IMR-90 (cell line): ENCODE measurements around the gene GPR84. TPM values are rescaled to one million over a fixed set of nuclear protein-coding genes. Genes with fewer than 3 reads are reported as not detected.

Source experiments
- ATAC-seq: fragments of 200-7000 bp; cut with Tn5 transposase; 2 replicates; pipeline ENCODE4 v1.9.1; 2020; ENCODE audit warnings: low read depth, mild to moderate bottlenecking, moderate library complexity
- BruUV-seq: library from RNA; stranded (reverse); fragments of 400-500 nt; replicated peaks from 2 replicates; lab custom pipeline; 2021; lab: Mats Ljungman, UMichigan
- CTCF ChIA-PET: fragments of 300-600 bp; formaldehyde crosslinking; extraction: SDS; loops from one replicate; lab custom pipeline; 2021; ENCODE audit warnings: antibody characterized with exemption; lab: Yijun Ruan, JAX
- POLR2A ChIA-PET: fragments of 300-600 bp; sonication (Branson Sonifier 250); formaldehyde crosslinking; loops from one replicate; lab custom pipeline; 2022; ENCODE audit warnings: antibody characterized with exemption; ENCODE audit not compliant: unreplicated experiment; lab: Charles Lee
- DNase-seq: peaks from one replicate; pipeline ENCODE4 v3.0.0; 2013
- H2AFZ ChIP-seq: replicated peaks from 2 replicates; pipeline ENCODE3; 2013; ENCODE audit warnings: low read length, mild to moderate bottlenecking; ENCODE audit not compliant: poor library complexity
- H2AK5ac ChIP-seq: 2 replicates; pipeline ENCODE4 v1.6.1; 2013; ENCODE audit warnings: low read depth, low read length, inconsistent platforms
- H2AK9ac ChIP-seq: replicated peaks from 2 replicates; pipeline ENCODE3; 2013; ENCODE audit warnings: mild to moderate bottlenecking, low read depth, low read length, moderate library complexity; ENCODE audit not compliant: poor library complexity
- H2BK120ac ChIP-seq: 2 replicates; pipeline ENCODE4 v1.6.1; 2013; ENCODE audit warnings: low read depth, low read length, inconsistent platforms
- H2BK15ac ChIP-seq: 3 replicates; pipeline ENCODE4 v1.6.1; 2013; ENCODE audit warnings: low read depth, low read length, inconsistent platforms
- H2BK20ac ChIP-seq: 2 replicates; pipeline ENCODE4 v1.6.1; 2013; ENCODE audit warnings: low read depth, mild to moderate bottlenecking, inconsistent platforms, low read length, moderate library complexity
- H2BK5ac ChIP-seq: 2 replicates; pipeline ENCODE4 v1.6.1; 2013; ENCODE audit warnings: mild to moderate bottlenecking, low read depth, low read length, inconsistent platforms; ENCODE audit not compliant: poor library complexity, severe bottlenecking
- H3K14ac ChIP-seq: replicated peaks from 2 replicates; pipeline ENCODE4 v1.6.1; 2013; ENCODE audit warnings: low read depth, low read length, inconsistent platforms
- H3K18ac ChIP-seq: 2 replicates; pipeline ENCODE4 v1.6.1; 2013; ENCODE audit warnings: low read depth, low read length, control low read depth
- H3K23ac ChIP-seq: 2 replicates; pipeline ENCODE4 v1.6.1; 2013; ENCODE audit warnings: low read depth, low read length, inconsistent platforms
- H3K27ac ChIP-seq: 2 replicates; pipeline ENCODE4 v1.5.1; 2013; ENCODE audit warnings: mild to moderate bottlenecking, control low read depth, low read length; ENCODE audit not compliant: insufficient read depth
- H3K27me3 ChIP-seq: 2 replicates; pipeline ENCODE4 v1.6.1; 2013; ENCODE audit warnings: low read length; ENCODE audit not compliant: control insufficient read depth, insufficient read depth
- H3K36me3 ChIP-seq: 2 replicates; pipeline ENCODE4 v1.6.1; 2013; ENCODE audit warnings: low read length, mixed read lengths; ENCODE audit not compliant: control insufficient read depth, insufficient read depth
- H3K4ac ChIP-seq: 2 replicates; pipeline ENCODE4 v1.6.1; 2013; ENCODE audit warnings: low read depth, low read length, inconsistent platforms
- H3K4me1 ChIP-seq: 2 replicates; pipeline ENCODE4 v1.6.1; 2013; ENCODE audit warnings: low read length, mixed read lengths; ENCODE audit not compliant: control insufficient read depth, insufficient read depth
- H3K4me2 ChIP-seq: 2 replicates; pipeline ENCODE4 v1.6.1; 2013; ENCODE audit warnings: low read depth, mild to moderate bottlenecking, control low read depth, low read length, moderate library complexity
- H3K4me3 ChIP-seq: 2 replicates; pipeline ENCODE4 v1.5.1; 2013; ENCODE audit warnings: low read depth, mild to moderate bottlenecking, control low read depth, low read length, moderate library complexity; ENCODE audit not compliant: insufficient read depth
- H3K56ac ChIP-seq: 2 replicates; pipeline ENCODE4 v1.6.1; 2013; ENCODE audit warnings: low read length, inconsistent platforms; ENCODE audit not compliant: insufficient read depth; ENCODE audit errors: extremely low read depth
- H3K79me1 ChIP-seq, 2 experiments: 2 replicates each; pipeline ENCODE4 v1.6.1; 2013; ENCODE audit warnings: low read length in 2 of 2, inconsistent platforms in 1 of 2, low read depth in 1 of 2
- H3K9ac ChIP-seq: 2 replicates; pipeline ENCODE4 v1.6.1; 2013; ENCODE audit warnings: low read depth, low read length, control low read depth
- H3K9me1 ChIP-seq: 2 replicates; pipeline ENCODE4 v1.6.1; 2013; ENCODE audit warnings: low read length, inconsistent platforms; ENCODE audit not compliant: insufficient read depth
- H3K9me3 ChIP-seq: 2 replicates; pipeline ENCODE4 v1.6.1; 2013; ENCODE audit warnings: low read length; ENCODE audit not compliant: control insufficient read depth, insufficient read depth
- H4K20me1 ChIP-seq: 2 replicates; pipeline ENCODE4 v1.6.1; 2013; ENCODE audit warnings: low read length, inconsistent platforms; ENCODE audit not compliant: insufficient read depth
- H4K5ac ChIP-seq: 2 replicates; pipeline ENCODE4 v1.6.1; 2013; ENCODE audit warnings: mild to moderate bottlenecking, low read depth, low read length, control low read depth
- H4K8ac ChIP-seq, 2 experiments: 2 replicates each; pipeline ENCODE4 v1.6.1; 2013; ENCODE audit warnings: low read depth in 2 of 2, low read length in 2 of 2, control low read depth in 1 of 2, inconsistent platforms in 1 of 2
- H4K91ac ChIP-seq: 2 replicates; pipeline ENCODE4 v1.6.1; 2013; ENCODE audit warnings: low read depth, low read length, inconsistent platforms; ENCODE audit not compliant: insufficient read depth
- BHLHE40 ChIP-seq: fragments of 150-350 bp; IDR thresholded peaks from 2 replicates; pipeline ENCODE4 v1.6.1; 2016; ENCODE audit warnings: mild to moderate bottlenecking, low read depth, low read length
- CHD1 ChIP-seq: IDR thresholded peaks from 2 replicates; pipeline ENCODE4 v1.6.1; 2012; ENCODE audit warnings: low read depth, low read length, improper control_type of control experiment
- FOS ChIP-seq: fragments of 150-350 bp; IDR thresholded peaks from 2 replicates; pipeline ENCODE4 v1.6.1; 2016; ENCODE audit warnings: low read depth, low read length
- MXI1 ChIP-seq: IDR thresholded peaks from 2 replicates; pipeline ENCODE4 v1.6.1; 2012; ENCODE audit warnings: low read depth, mild to moderate bottlenecking, low read length, moderate library complexity, borderline replicate concordance
- POLR2A ChIP-seq: IDR thresholded peaks from 2 replicates; pipeline ENCODE4 v1.6.1; 2012; ENCODE audit warnings: mild to moderate bottlenecking, low read depth, low read length
- RAD21 ChIP-seq: IDR thresholded peaks from 2 replicates; pipeline ENCODE4 v1.6.1; 2012; ENCODE audit warnings: low read length, improper control_type of control experiment
- RCOR1 ChIP-seq: IDR thresholded peaks from 2 replicates; pipeline ENCODE4 v1.6.1; 2012; ENCODE audit warnings: mild to moderate bottlenecking, low read length, improper control_type of control experiment; ENCODE audit not compliant: insufficient replicate concordance
- RFX5 ChIP-seq: IDR thresholded peaks from 2 replicates; pipeline ENCODE4 v1.8.0; 2012; ENCODE audit warnings: low read depth, mild to moderate bottlenecking, low read length, moderate library complexity
- SMC3 ChIP-seq: fragments of 150-350 bp; IDR thresholded peaks from 2 replicates; pipeline ENCODE4 v1.6.1; 2016; ENCODE audit warnings: low read depth, mild to moderate bottlenecking, antibody characterized with exemption, low read length, moderate library complexity
- whole genome bisulfite sequencing, 2 experiments: methylation state at CpG; one replicate each; pipeline versions ENCODE4 v1.1.5 to v1.1.7; 2013; ENCODE audit warnings: missing lambda C conversion rate in 2 of 2; ENCODE audit not compliant: insufficient read length in 1 of 2; ENCODE audit errors: extremely low coverage in 2 of 2; 5-methylcytosine and 5-hydroxymethylcytosine counted together
- dilution Hi-C: fragments of 300-500 bp; cut with HindIII; formaldehyde crosslinking; loops from one replicate; pipeline ENCODE4 v1.14.3; 2018; ENCODE audit warnings: low sequenced_read_pairs; ENCODE audit not compliant: unreplicated experiment
- in situ Hi-C: fragments of 300-500 bp; cut with MboI; formaldehyde crosslinking; loops from 3 replicates; pipeline ENCODE4 v1.14.3; 2019; ENCODE audit warnings: low sequenced_read_pairs, inconsistent platforms, mixed read lengths
- intact Hi-C: fragments of 100-400 bp; cut with micrococcal nuclease; formaldehyde crosslinking; loops from 2 replicates; pipeline ENCODE4 v1.10.0; 2022
- polyA plus RNA-seq, 3 experiments: library from polyadenylated mRNA; depleted of rRNA; stranded (reverse); fragments of >200 nt; gene quantifications; 2 replicates each; pipeline ENCODE4 v1.2.3, GENCODE V29; 2012; ENCODE audit warnings: low replicate concordance in 1 of 3
- total RNA-seq: library from RNA; depleted of rRNA; stranded (reverse); fragments of >200 nt; gene quantifications from 2 replicates; pipeline ENCODE4 v1.2.3, GENCODE V29; 2012
- TF ChIP-seq, protein P1 (sequence below): conservative IDR thresholded peaks from 2 replicates; pipeline ENCODE4 v1.5.1; 2012; ENCODE audit warnings: mild to moderate bottlenecking, low read depth, low read length, improper control_type of control experiment
- TF ChIP-seq, protein P2 (sequence below): fragments of 150-350 bp; IDR thresholded peaks from 2 replicates; pipeline ENCODE4 v1.6.1; 2017; ENCODE audit warnings: mild to moderate bottlenecking, antibody characterized with exemption, low read length, low read depth
- TF ChIP-seq, protein P3 (sequence below): fragments of 150-350 bp; IDR thresholded peaks from 2 replicates; pipeline ENCODE4 v1.6.1; 2016; ENCODE audit warnings: low read depth, mild to moderate bottlenecking, low read length, moderate library complexity, borderline replicate concordance

GPR84 gene
- total and polyA plus RNA-seq, 2 of the 4 experiments (the other 2 are of a cell fraction): not detected

GRCh38 chr12:54407183-54407905 is 43.1 kb upstream of the GPR84 start (continued):
- TF ChIP-seq, protein P1, sequence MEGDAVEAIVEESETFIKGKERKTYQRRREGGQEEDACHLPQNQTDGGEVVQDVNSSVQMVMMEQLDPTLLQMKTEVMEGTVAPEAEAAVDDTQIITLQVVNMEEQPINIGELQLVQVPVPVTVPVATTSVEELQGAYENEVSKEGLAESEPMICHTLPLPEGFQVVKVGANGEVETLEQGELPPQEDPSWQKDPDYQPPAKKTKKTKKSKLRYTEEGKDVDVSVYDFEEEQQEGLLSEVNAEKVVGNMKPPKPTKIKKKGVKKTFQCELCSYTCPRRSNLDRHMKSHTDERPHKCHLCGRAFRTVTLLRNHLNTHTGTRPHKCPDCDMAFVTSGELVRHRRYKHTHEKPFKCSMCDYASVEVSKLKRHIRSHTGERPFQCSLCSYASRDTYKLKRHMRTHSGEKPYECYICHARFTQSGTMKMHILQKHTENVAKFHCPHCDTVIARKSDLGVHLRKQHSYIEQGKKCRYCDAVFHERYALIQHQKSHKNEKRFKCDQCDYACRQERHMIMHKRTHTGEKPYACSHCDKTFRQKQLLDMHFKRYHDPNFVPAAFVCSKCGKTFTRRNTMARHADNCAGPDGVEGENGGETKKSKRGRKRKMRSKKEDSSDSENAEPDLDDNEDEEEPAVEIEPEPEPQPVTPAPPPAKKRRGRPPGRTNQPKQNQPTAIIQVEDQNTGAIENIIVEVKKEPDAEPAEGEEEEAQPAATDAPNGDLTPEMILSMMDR: no peak
- no peak for TF ChIP-seq RFX5
- TF ChIP-seq RAD21: no peak

DNA sequence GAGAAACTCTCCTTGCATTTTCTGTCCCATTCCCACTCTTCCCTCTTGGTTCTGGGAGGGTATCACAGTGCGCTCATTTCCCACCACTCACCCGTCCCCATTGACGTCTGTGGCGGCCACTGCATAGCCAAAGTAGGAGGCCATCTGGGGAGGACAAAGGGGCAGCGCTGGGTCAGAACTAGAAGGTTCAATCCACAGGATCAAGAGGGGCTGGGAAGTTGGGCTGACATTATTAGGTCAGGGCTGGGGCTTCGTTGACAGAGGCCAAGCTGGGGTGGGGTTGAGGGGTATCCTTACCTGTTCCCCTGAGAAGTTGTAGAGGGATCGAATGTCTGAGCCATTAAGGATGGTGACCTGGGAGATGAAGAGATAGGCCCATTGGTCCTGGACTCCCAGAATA is 41.3 kb upstream of the GPR84 start:
- no peaks in the 10 kb centered on the region for H3K4me1 ChIP-seq
- no peak overlapping the region for H3K4me3 ChIP-seq
- H4K91ac ChIP-seq: no peak overlapping the region
- no peak overlapping the region for H4K5ac ChIP-seq
- ATAC-seq: no peak
- DNase-seq: no peak
- POLR2A ChIA-PET: no interaction called here
- BruUV-seq: no TSS peak
- no peak overlapping the region for H2BK5ac ChIP-seq
- H3K4ac ChIP-seq: no peak overlapping the region
- no peak overlapping the region for H2AK9ac ChIP-seq
- CTCF ChIA-PET: interaction anchor here (0.6 to 1.5 kb wide), 2 partner anchors 26 to 196 kb away, joined by 3 to 5 read pairs; no protein-coding TSS in a partner anchor
- H3K9me3 ChIP-seq: no peaks in the 10 kb centered on the region
- no peak overlapping the region for H3K56ac ChIP-seq
- H2BK120ac ChIP-seq: no peak overlapping the region
- H3K18ac ChIP-seq: no peak overlapping the region
- peaks cover 49% of the 10 kb centered on the region for H4K20me1 ChIP-seq
- TF ChIP-seq CHD1: no peak
- no peak for TF ChIP-seq SMC3
- TF ChIP-seq, protein P2, sequence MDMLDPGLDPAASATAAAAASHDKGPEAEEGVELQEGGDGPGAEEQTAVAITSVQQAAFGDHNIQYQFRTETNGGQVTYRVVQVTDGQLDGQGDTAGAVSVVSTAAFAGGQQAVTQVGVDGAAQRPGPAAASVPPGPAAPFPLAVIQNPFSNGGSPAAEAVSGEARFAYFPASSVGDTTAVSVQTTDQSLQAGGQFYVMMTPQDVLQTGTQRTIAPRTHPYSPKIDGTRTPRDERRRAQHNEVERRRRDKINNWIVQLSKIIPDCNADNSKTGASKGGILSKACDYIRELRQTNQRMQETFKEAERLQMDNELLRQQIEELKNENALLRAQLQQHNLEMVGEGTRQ: no peak
- TF ChIP-seq POLR2A: no peak
- no peak for TF ChIP-seq MXI1
- no peak for TF ChIP-seq BHLHE40
- TF ChIP-seq FOS: no peak
- TF ChIP-seq, protein P3, sequence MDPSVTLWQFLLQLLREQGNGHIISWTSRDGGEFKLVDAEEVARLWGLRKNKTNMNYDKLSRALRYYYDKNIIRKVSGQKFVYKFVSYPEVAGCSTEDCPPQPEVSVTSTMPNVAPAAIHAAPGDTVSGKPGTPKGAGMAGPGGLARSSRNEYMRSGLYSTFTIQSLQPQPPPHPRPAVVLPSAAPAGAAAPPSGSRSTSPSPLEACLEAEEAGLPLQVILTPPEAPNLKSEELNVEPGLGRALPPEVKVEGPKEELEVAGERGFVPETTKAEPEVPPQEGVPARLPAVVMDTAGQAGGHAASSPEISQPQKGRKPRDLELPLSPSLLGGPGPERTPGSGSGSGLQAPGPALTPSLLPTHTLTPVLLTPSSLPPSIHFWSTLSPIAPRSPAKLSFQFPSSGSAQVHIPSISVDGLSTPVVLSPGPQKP: no peak
- no peak for TF ChIP-seq RCOR1
- intact Hi-C loops (no loop called here), in situ Hi-C loops (no loop called here), dilution Hi-C loops (no loop called here)
- no peak overlapping the region for H2AK5ac ChIP-seq
- 100% methylated on average over 2 of the region's 7 CpGs; no CpG with 5 or more reads in 1 of the 2 experiments for WGBS, 2 experiments
- no peaks in the 10 kb centered on the region for H3K9me1 ChIP-seq
- H3K36me3 ChIP-seq: peaks cover 85% of the 10 kb centered on the region
- no peak overlapping the region for H3K23ac ChIP-seq
- no peak overlapping the region for H3K4me2 ChIP-seq
- no peak overlapping the region for H3K14ac ChIP-seq
- no peak overlapping the region for H3K9ac ChIP-seq
- H2BK20ac ChIP-seq: no peak overlapping the region
- H3K27ac ChIP-seq: no peak overlapping the region
- no peak overlapping the region for H4K8ac ChIP-seq
- no peak overlapping the region for H2BK15ac ChIP-seq
- H2AFZ ChIP-seq: no peak overlapping the region
- H3K27me3 ChIP-seq: no peaks in the 10 kb centered on the region
- peaks cover 55 to 83% of the 10 kb centered on the region in 2 experiments for H3K79me1 ChIP-seq
